ENCODE measurements around the gene CAMK1D. TPM values are rescaled to one million over a fixed set of nuclear protein-coding genes. Genes with fewer than 3 reads are reported as not detected.

Gene CAMK1D
- total RNA-seq, 6 experiments from 2014 or later = 5.3 to 10.8 (median 9.5) TPM

DNA sequence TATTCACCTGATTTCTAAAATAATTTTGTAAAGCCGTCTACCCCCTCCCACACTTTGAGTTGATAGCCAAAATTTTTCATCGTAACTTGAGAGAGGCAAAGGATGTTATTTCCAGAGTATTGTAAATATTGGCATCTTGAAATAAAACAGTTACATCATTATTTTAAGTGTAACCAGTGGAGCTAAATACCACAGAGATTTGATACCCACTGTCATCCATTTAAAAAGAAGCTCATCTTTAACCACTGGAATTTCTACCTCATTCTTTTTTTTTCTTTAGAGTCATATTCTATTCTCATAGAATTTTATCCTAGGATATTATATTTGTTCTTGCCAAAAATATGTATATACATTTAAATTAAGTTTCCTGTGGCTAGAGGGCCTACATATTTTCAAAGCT, 48.6 kb downstream of the CAMK1D start:
- Histone ChIP-seq H3K4me3 (no peak overlapping the region), H3K9me3 (no peaks in the 10 kb centered on the region), H3K36me3 (no peaks in the 10 kb centered on the region), H3K27me3 (no peaks in the 10 kb centered on the region), H3K27ac (no peak overlapping the region), H3K4me1 (no peaks in the 10 kb centered on the region)
- WGBS (ENCODE audit: insufficient coverage, low coverage, low lambda C conversion rate, missing lambda C conversion rate) = 56% methylated on average over 2 of the region's 2 CpGs
- no peak for DNase-seq
- ATAC-seq = no peak
- intact Hi-C loops (cut with DNase I) = no loop called here
- no peak for TF ChIP-seq POLR2A (IDR thresholded peaks at IDR 0.05)
- TF ChIP-seq, protein P1, sequence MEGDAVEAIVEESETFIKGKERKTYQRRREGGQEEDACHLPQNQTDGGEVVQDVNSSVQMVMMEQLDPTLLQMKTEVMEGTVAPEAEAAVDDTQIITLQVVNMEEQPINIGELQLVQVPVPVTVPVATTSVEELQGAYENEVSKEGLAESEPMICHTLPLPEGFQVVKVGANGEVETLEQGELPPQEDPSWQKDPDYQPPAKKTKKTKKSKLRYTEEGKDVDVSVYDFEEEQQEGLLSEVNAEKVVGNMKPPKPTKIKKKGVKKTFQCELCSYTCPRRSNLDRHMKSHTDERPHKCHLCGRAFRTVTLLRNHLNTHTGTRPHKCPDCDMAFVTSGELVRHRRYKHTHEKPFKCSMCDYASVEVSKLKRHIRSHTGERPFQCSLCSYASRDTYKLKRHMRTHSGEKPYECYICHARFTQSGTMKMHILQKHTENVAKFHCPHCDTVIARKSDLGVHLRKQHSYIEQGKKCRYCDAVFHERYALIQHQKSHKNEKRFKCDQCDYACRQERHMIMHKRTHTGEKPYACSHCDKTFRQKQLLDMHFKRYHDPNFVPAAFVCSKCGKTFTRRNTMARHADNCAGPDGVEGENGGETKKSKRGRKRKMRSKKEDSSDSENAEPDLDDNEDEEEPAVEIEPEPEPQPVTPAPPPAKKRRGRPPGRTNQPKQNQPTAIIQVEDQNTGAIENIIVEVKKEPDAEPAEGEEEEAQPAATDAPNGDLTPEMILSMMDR (IDR thresholded peaks at IDR 0.05) = no peak

DNA sequence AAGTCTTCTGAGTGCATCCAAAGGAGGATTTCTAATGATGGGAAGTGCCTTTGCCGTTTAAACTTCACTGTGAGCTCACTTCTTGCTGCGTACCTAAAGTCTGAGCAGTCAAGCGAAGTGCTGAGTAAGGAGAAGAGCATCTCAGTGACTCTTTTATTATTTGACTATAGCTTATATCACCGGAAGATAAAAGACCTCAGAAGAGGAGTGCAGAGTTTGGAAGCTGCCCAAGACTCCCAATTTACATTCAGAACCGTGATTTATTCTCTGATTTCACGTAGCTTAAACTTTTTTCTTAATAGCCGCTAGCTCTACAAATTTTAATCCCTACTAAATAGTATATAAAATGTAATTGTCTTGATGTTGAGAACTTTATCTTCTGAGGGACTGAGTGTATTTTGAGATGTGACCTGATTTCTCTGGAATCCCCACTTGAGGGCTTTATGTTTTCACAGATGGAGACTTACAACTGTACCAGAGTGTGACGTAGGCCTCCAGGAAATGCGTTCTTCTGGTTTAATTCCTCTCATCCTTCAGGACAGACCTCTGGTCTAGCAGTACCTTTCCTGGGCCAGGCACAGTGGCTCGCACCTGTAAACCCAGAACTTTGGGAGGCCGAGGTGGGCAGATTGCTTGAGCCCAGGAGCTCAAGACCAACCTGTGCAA, 51.1 kb downstream of the CAMK1D start:
- Histone ChIP-seq H3K4me1 (peaks cover 0 to 5% (median 0%) of the 10 kb centered on the region in 4 donors), H3K9me3 (no peaks in the 10 kb centered on the region), H3K27me3 (no peaks in the 10 kb centered on the region), H3K4me3 (no peak overlapping the region), H3K36me3 (no peaks in the 10 kb centered on the region), H3K27ac (no peak overlapping the region)
- TF ChIP-seq, protein P1 (IDR thresholded peaks at IDR 0.05) = no peak
- TF ChIP-seq POLR2A (IDR thresholded peaks at IDR 0.05) = no peak
- WGBS (ENCODE audit: insufficient coverage, low coverage, low lambda C conversion rate, missing lambda C conversion rate) = 90% methylated on average over 11 of the region's 11 CpGs
- intact Hi-C loops (cut with DNase I) = no loop called here
- DNase-seq = no peak
- no peak for ATAC-seq

DNA sequence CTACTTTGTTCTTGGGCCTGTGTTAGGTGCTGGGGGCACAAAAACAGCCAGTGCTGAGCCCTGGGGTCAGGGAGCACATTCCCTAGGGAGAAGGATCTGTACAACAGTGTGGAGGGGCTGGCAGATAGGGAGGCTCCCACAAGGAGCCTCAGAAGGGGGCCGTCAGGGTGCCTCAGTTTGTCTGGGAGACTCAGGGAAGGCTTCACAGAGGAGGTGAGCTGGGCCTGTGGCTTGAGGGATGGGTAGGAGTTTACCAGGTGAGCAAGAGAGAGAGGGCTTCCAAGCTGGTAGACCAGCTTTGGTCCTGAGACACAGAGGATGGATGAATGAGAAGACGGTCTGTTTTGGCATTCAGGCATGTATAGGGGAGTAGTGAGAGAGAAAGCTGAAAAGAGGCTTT, 52.1 kb downstream of the CAMK1D start:
- TF ChIP-seq, protein P1 (IDR thresholded peaks at IDR 0.05) = no peak
- TF ChIP-seq POLR2A (IDR thresholded peaks at IDR 0.05) = no peak
- no peak for DNase-seq

DNA sequence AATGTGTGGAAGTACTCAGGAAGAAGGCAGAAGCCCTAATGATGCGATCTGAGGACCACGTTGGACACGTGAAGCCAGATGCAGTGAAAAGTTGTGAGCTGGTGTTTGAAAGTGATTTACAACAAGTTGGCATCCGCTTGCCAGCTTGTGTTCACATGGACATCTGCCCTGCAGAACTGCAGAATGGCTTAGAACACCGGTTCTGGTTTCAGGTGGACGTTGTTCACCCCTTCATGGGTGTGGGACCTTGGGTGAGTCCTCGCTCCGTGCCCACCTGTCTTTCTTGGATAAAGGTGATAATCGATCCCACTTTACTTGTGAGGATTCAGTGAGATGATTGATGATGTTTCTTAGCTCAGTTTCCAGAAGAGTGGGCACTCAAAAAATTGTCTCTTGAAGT, 53.8 kb downstream of the CAMK1D start:
- Histone ChIP-seq H3K36me3 (no peaks in the 10 kb centered on the region), H3K27ac (no peak overlapping the region), H3K9me3 (no peaks in the 10 kb centered on the region), H3K4me1 (peaks cover 0 to 9% (median 0%) of the 10 kb centered on the region in 4 donors), H3K27me3 (no peaks in the 10 kb centered on the region), H3K4me3 (no peak overlapping the region)
- no peak for ATAC-seq
- TF ChIP-seq, protein P1 (IDR thresholded peaks at IDR 0.05) = no peak
- TF ChIP-seq POLR2A (IDR thresholded peaks at IDR 0.05) = no peak
- 79% methylated on average over 5 of the region's 9 CpGs for WGBS (ENCODE audit: insufficient coverage, low coverage, low lambda C conversion rate, missing lambda C conversion rate)
- intact Hi-C loops (cut with DNase I) = no loop called here
- no peak for DNase-seq

More for the DNA sequence above, 52.1 kb downstream of the CAMK1D start:
- intact Hi-C loops (cut with DNase I) = no loop called here
- Histone ChIP-seq H3K9me3 (no peaks in the 10 kb centered on the region), H3K4me3 (no peak overlapping the region), H3K36me3 (no peaks in the 10 kb centered on the region), H3K27ac (no peak overlapping the region), H3K27me3 (no peaks in the 10 kb centered on the region), H3K4me1 (peaks cover 0 to 9% (median 0%) of the 10 kb centered on the region in 4 donors)
- ATAC-seq = no peak
- 100% methylated on average over 1 of the region's 2 CpGs for WGBS (ENCODE audit: insufficient coverage, low coverage, low lambda C conversion rate, missing lambda C conversion rate)

Data from right lobe of liver (tissue), 6 donors.